HT-29 (cell line): ENCODE data around the gene PDGFB. TPM values are rescaled to one million over a fixed set of nuclear protein-coding genes. Genes with fewer than 3 reads are reported as not detected.
"Not testable (repeated sequence)": the region's sequence is repeated elsewhere in the genome, so short reads cannot be mapped to it uniquely, and the experiment has no call there.

Source experiments
- DNase-seq: peaks from one replicate; pipeline ENCODE4 v3.0.0-alpha.2; 2015; ENCODE audit warnings: low spot score
- total RNA-seq: library from RNA; depleted of rRNA; stranded (reverse); fragments of >200 nt; shearing (Covaris generic); gene quantifications from 2 replicates; pipeline ENCODE4 v1.2.3, GENCODE V29; 2014

Gene PDGFB
- total RNA-seq, 1 experiment from 2014 or later, result 12.4 TPM

- DNase-seq, result no peak
These were observed 15.7 kb downstream of the PDGFB start for GRCh38 chr22:39229075-39229474.

- DNase-seq, result no peak
These were observed 17.1 kb downstream of the PDGFB start for GRCh38 chr22:39227542-39228272.

- DNase-seq, result no peak
These were observed 18.4 kb downstream of the PDGFB start for GRCh38 chr22:39226353-39226752.

- no peak for DNase-seq
These were observed 19.2 kb downstream of the PDGFB start for GRCh38 chr22:39225591-39225990.

GRCh38 chr22:39224550-39224949, 20.2 kb downstream of the PDGFB start:
- DNase-seq, result no peak

- no peak for DNase-seq
These were observed 21.6 kb downstream of the PDGFB start for GRCh38 chr22:39223091-39223710.

- no peak for DNase-seq
These were observed 22.6 kb downstream of the PDGFB start for GRCh38 chr22:39221999-39222686.

- no peak for DNase-seq
These were observed 23.6 kb downstream of the PDGFB start for GRCh38 chr22:39220890-39221850.

- no peak for DNase-seq
These were observed 24.3 kb downstream of the PDGFB start for GRCh38 chr22:39220450-39220849.

- DNase-seq, result no peak
These were observed 25.4 kb downstream of the PDGFB start for GRCh38 chr22:39219071-39220039.

GRCh38 chr22:39218432-39218831, 26.4 kb downstream of the PDGFB start:
- not testable (repeated sequence) for DNase-seq

- no peak for DNase-seq
These were observed 28.7 kb downstream of the PDGFB start for GRCh38 chr22:39216143-39216490.

GRCh38 chr22:39215426-39216142, 29.2 kb downstream of the PDGFB start:
- DNase-seq, result no peak

- no peak for DNase-seq
These were observed 29.7 kb downstream of the PDGFB start for GRCh38 chr22:39215070-39215396.

- peak; percentile 75 for DNase-seq
These were observed 30.3 kb downstream of the PDGFB start for GRCh38 chr22:39214383-39215069.

GRCh38 chr22:39214006-39214382, 30.8 kb downstream of the PDGFB start:
- peak; percentile 21 for DNase-seq

- DNase-seq, result peak; percentile 32
These were observed 31.9 kb downstream of the PDGFB start for GRCh38 chr22:39212721-39213376.

GRCh38 chr22:39209756-39210155, 35.0 kb downstream of the PDGFB start:
- no peak for DNase-seq
